Measurements from ENCODE around the gene NAB1. TPM values are rescaled to one million over a fixed set of nuclear protein-coding genes. Genes with fewer than 3 reads are reported as not detected.

Gene NAB1
- polyA plus RNA-seq, 1 donor = 75.5 TPM

DNA sequence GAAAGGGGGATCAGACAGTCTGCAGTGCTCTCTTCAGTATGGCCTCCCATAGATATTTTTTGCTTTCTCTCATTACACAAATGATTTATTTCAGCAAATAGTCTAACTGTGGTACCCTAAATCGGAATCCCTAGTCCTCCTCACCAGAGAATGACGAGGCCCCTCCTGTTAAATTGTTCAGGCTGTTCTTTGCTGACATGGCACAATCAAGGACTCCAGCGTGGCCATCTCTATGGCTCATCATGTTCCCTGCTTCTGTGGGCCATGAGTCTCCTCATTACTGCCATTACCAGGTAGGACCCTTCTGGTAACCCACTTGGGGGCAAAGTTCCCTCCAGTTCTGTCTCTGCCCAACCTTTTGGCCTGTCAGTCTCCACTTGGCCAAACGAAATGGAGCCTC is 62.2 kb downstream of the NAB1 start:
- DNase-seq = no peak

- DNase-seq = no peak
Observed at GRCh38 chr2:190713471-190713870, 64.6 kb downstream of the NAB1 start.

GRCh38 chr2:190714958-190715357 is 66.1 kb downstream of the NAB1 start:
- no peak for DNase-seq

DNA sequence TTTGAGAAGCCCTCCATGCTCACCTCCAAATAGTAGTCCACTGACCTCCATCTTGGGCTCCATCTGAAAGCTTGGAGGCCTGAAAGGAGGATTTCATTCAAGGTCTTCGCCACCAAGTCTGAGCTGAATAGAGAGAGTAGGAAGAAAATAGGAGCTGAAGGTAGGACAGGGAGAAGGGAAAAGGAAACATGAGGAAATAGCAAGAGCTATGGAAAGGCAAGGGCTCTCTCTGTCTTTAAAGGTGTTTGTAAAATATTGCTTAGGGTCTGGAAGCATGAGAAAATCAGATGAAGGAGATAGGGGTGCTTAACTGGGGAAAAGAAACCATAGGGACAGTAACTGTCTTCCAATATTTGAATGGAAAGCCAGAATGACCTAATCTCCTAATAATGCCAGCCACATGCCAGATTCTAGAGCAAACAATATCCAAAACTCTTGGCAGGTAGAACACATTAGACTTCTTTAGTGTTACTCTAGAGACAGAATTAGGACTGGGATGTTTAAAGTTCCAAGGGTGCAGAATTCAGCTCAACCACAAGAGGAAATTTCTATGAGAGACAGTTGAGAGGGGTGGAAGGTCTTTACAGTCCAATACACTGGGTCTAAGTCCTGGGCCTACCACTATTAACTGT is 67.4 kb downstream of the NAB1 start:
- no peak for DNase-seq

DNA sequence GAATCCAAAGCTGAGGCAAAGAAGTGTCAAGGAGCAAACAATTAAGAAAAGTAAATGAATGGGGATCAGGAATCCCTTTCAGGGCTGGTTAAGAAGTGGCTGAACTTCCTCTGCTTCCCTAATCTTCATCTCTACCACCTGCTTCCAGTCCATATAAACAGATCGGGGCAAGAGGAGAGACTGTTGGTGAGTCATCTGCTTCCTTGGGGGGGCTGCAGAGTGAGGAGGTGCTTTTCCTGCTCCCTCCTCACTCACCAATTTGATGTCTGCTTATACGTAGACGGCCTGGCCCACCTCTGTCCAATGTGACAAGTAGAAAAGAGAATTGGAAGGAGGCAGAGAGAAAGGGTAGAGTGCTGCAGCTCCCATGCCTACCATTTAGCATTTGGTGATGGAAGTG is 68.4 kb downstream of the NAB1 start:
- DNase-seq = no peak

DNA sequence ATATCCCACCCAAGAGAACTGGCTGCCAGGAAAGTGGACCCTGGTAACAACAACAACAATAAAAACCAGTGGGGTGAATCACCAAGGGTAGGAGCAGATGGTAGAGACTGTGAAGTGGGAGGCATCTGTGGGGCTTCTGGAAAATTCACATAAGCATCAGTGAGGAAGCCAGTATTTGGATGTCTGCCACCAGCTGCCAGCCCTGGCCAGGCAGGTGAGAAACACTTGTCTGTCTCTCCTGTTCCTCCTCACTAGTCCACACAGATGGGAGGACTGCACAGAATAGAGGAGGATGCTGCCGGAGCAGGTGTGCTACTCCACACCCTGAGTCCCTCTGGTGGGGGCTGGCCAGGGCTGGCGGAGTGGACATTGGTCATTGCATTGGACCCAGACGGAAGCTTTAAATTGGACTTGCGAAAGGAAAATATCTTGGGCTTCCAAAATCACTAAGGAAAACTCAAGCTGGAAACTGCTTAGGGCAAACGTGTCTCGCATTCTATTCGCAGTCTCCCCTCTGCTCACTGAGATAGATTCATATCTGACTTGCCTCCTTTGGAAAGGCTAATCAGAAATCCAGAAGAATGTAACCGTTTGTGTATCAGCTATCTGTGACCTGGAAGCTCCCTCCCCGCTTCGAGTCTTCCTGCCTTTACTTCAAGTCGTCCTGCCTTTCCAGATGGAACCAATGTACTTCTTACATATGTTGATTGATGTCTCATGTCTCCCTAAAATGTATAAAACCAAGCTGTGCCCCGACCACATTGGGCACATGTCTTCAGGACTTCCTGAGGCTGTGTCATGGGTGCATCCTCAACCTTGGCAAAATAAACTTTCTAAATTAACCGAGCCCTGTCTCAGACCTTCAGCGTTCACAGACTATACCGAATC is 69.1 kb downstream of the NAB1 start:
- DNase-seq = no peak

GRCh38 chr2:190718652-190719526 is 70.0 kb downstream of the NAB1 start:
- DNase-seq = no peak

DNA sequence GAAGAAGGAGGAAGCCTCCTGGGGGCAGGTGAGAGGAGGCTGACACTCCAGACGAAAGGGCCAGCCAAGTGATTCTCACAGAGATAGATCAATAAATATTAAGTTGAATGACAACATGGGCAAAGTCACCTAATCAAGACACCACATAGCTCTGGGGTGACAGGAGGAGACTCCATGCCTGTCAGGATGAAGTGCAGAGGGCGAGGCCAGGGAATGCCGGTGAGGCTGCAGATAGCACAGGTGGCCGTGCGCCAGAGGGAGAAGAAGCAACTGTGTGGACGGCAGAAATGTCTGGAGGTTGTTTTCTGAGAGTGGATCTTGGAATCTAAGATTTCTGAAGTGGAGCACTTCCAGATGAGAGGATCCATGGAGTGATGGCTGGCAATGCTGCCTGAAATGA is 71.4 kb downstream of the NAB1 start:
- no peak for DNase-seq

- no peak for DNase-seq
Observed at GRCh38 chr2:190720691-190721090, 71.8 kb downstream of the NAB1 start.

GRCh38 chr2:190722061-190722759 is 73.3 kb downstream of the NAB1 start:
- DNase-seq = no peak

DNA sequence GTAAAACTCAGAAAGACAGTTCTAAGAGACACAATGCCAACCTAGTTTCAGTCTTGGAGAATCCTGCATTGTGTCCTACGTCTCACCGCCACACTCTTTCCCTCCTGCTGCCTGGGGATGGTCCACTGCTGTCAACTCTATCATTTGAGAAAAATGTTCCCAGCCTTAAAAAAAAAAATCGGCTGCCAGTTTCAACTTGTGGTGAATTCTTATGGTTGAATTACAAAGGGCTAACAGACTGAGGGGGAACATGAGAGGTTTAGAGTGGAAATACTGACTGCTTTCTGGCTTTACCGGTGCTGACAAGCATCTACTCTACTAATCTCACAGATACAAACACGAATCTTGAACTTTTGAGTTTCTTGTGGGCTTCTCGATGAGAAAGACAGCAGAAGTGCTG is 74.0 kb downstream of the NAB1 start:
- DNase-seq = no peak

DNA sequence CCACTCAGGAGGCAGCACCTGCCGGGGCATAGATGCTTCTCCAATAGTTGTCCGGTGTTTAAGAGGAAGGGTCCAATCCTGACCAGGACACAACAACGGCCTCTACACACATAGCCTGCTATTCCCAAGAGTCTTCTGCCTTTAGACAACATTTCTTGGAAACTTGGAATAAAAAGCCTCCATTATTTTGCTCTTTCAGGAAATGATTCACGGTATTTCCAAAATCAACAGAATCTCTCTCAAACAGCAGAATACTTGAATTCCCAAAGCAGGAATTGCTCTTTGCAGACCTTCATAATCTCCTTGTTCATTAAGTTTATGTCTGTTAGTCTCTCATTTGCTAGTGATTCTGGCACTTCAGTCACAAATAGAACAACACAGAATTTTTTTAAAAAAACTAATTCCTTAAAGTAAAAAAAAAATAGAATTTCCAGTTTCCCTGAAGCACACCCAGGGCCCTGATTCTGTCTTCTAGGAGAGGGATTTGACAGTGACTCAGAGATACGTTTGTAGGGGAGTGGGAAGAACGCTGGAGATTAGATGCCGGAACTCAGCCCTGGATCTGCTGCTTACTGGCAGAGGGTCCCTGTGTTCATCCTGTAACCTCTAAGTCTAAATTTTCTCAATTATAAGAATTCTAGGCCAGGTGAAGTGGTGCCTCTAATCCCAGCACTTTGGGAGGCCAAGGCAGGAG is 74.7 kb downstream of the NAB1 start:
- no peak for DNase-seq

DNA sequence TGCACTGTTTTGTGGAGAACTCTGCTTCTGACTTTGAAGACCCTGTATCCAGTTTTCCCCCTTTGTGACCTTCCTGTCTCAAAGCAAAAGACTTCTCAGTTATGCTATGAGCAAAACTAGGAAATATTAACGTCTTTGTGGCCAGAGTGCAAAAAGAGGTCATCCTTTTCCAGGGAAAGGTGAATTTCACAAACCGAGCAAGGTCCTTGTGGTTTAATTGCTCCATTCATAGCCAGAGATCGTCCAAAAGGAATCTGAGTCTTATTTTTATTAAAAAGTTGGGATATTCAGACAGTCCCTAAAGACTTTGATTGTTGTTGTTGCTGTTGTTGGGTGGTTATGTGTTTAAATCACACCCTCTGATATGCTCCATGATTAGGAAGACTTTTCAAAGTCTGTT is 77.4 kb downstream of the NAB1 start:
- DNase-seq = no peak

GRCh38 chr2:190736355-190736754 is 87.5 kb downstream of the NAB1 start:
- DNase-seq = no peak

DNA sequence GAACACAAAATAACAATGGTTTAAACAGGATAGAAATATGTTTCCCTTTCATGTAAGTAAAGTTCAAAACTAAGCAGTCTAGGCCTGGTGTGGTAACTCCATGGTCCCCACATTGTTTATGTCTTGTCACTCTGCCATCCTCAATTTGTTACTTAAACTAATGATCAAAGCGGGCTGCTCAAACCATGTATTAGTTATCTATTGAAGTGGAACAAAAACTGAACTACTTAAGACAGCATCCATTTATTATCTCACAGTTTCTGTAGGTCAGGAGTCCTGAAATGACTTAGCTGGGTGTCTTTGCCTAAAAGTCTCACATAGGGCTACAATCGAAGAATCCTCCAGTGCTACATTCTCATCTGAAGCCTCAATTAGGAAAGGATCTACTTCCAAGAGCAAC is 91.6 kb downstream of the NAB1 start:
- DNase-seq = no peak

Other genes starting within 250 kb of the NAB1 start
- gene MFSD6, start 240.7 kb upstream of the NAB1 start, polyA plus RNA-seq (ENCODE audit: insufficient read length) = 17.7 TPM
- 14.5 TPM for gene NEMP2, start 114.4 kb upstream of the NAB1 start, polyA plus RNA-seq (ENCODE audit: insufficient read length)
- 370 TPM for gene GLS, start 231.7 kb downstream of the NAB1 start, polyA plus RNA-seq (ENCODE audit: insufficient read length)